ENCODE results near the gene PLA2G4B.

Gene PLA2G4B, protein sequence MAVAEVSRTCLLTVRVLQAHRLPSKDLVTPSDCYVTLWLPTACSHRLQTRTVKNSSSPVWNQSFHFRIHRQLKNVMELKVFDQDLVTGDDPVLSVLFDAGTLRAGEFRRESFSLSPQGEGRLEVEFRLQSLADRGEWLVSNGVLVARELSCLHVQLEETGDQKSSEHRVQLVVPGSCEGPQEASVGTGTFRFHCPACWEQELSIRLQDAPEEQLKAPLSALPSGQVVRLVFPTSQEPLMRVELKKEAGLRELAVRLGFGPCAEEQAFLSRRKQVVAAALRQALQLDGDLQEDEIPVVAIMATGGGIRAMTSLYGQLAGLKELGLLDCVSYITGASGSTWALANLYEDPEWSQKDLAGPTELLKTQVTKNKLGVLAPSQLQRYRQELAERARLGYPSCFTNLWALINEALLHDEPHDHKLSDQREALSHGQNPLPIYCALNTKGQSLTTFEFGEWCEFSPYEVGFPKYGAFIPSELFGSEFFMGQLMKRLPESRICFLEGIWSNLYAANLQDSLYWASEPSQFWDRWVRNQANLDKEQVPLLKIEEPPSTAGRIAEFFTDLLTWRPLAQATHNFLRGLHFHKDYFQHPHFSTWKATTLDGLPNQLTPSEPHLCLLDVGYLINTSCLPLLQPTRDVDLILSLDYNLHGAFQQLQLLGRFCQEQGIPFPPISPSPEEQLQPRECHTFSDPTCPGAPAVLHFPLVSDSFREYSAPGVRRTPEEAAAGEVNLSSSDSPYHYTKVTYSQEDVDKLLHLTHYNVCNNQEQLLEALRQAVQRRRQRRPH

DNA sequence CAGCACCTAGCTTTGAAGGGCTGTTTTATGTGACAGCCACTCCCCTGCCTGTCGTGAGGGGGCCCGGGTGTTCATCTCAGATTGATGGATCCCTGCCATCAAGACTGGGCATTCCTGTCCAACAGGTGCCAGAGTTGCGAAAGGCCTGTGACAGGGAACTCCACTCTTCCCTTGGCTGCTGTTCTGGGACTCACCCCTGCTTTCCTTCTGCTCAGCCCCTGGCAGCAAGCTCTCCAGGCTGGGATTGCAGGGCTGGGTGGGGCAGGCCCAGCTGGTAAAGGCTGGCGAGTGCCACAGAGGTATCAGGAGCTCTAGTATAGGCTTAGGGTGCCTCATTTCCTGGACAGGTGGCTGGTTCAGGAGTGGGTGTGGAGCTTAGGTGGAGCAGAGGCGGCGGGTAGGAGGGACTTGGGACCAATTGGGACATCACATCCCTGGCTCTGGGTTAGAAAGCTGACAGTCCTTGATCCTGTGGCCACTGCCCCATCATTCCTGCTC is at the start of gene PLA2G4B:
TSS of gene PLA2G4B (plus strand) at position 448 of the 498 bp plus-strand sequence. CDS start 67 bp downstream, outside the sequence.
- no peaks in the 10 kb centered on the region; the same call in none of the 2 replicates for H3K36me3 ChIP-seq (ENCODE audit: control insufficient read depth, insufficient read depth, low read length)
- DNase-seq (ENCODE audit: extremely low read depth, insufficient read length): no peak
- TF ChIP-seq, protein P1, sequence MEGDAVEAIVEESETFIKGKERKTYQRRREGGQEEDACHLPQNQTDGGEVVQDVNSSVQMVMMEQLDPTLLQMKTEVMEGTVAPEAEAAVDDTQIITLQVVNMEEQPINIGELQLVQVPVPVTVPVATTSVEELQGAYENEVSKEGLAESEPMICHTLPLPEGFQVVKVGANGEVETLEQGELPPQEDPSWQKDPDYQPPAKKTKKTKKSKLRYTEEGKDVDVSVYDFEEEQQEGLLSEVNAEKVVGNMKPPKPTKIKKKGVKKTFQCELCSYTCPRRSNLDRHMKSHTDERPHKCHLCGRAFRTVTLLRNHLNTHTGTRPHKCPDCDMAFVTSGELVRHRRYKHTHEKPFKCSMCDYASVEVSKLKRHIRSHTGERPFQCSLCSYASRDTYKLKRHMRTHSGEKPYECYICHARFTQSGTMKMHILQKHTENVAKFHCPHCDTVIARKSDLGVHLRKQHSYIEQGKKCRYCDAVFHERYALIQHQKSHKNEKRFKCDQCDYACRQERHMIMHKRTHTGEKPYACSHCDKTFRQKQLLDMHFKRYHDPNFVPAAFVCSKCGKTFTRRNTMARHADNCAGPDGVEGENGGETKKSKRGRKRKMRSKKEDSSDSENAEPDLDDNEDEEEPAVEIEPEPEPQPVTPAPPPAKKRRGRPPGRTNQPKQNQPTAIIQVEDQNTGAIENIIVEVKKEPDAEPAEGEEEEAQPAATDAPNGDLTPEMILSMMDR (IDR thresholded peaks at IDR 0.05; ENCODE audit: insufficient read depth, low read length, poor library complexity, severe bottlenecking): no peak

DNA sequence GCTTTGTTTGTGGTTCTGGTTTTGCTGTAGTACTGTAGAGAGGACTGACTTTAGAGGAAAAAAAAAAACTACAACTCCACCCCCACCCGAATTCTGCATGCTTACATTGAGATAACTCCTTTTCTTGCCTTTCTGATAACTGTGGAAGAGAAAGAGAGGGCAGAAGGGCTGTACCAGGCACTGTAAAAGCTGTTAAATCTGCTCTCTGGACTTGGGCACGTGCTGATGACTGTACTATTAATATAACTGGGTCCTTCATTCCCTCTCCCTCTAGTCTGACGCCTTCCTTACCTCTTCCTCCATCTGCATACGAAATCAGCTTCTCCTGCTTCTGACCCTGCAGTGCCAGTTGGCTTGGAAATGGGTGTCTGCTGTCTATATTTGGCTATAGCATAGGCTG is 49.4 kb upstream of the PLA2G4B start:
- DNase-seq (ENCODE audit: extremely low read depth, insufficient read length): no peak
- Histone ChIP-seq H3K27me3 (replicated peaks; ENCODE audit: control insufficient read depth, insufficient read depth, low read length) (no peaks in the 10 kb centered on the region), H3K4me3 (replicated peaks; ENCODE audit: low read depth, low read length) (no peak overlapping the region)

More for the DNA sequence above, at the start of gene PLA2G4B:
- Histone ChIP-seq H3K4me3 (replicated peaks; ENCODE audit: low read depth, low read length) (no peak within 1 kb of the TSS), H3K27me3 (replicated peaks; ENCODE audit: control insufficient read depth, insufficient read depth, low read length) (no peaks in the 10 kb centered on the region)

DNA sequence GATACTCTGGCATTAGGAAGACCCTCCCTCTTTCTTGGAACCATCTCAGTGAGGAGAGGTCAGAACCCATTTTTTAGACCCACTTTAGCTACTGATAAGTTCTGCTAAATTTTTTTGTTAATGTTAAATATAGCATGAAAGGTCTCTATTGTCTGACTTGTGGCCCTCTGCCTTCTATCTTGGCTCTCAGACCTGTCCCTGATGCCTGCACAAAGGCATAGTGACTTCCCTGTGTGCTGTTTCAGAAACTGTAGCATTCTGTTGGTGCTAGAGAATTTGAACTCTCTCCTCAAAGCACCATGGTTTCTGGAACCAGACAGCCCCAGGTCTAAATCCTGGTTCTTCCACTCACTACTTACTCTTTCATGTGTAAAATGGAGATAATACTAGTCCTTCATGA is 49.0 kb upstream of the PLA2G4B start:
- Histone ChIP-seq H3K36me3 (ENCODE audit: control insufficient read depth, insufficient read depth, low read length) (no peaks in the 10 kb centered on the region), H3K27me3 (replicated peaks; ENCODE audit: control insufficient read depth, insufficient read depth, low read length) (no peaks in the 10 kb centered on the region), H3K4me3 (replicated peaks; ENCODE audit: low read depth, low read length) (no peak overlapping the region)
- TF ChIP-seq, protein P1 (IDR thresholded peaks at IDR 0.05; ENCODE audit: insufficient read depth, low read length, poor library complexity, severe bottlenecking): no peak
- no peak for DNase-seq (ENCODE audit: extremely low read depth, insufficient read length)

More for the DNA sequence above, 49.4 kb upstream of the PLA2G4B start:
- TF ChIP-seq, protein P1 (IDR thresholded peaks at IDR 0.05; ENCODE audit: insufficient read depth, low read length, poor library complexity, severe bottlenecking): no peak
- no peaks in the 10 kb centered on the region for H3K36me3 ChIP-seq (ENCODE audit: control insufficient read depth, insufficient read depth, low read length)

DNA sequence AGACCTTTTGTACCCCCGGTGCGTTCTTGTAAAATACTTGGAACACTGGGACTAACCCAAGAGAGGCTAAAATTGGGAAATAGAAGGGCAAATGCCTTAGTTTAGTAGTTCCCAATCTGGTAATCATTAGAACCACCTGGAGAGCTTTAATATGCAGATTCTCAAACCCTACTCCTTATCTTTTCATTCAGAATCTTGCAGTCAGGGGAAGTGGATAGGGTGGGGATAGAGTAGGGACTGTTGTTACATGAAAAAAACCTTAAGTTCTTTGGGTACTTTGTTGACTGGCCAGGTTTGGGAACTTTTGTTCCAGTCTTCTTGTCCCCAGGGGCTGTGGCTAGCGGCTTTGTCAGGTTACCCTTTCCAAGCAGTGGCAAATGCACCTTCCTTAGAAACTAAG is 48.5 kb upstream of the PLA2G4B start:
- no peaks in the 10 kb centered on the region for H3K27me3 ChIP-seq (replicated peaks; ENCODE audit: control insufficient read depth, insufficient read depth, low read length)

DNA sequence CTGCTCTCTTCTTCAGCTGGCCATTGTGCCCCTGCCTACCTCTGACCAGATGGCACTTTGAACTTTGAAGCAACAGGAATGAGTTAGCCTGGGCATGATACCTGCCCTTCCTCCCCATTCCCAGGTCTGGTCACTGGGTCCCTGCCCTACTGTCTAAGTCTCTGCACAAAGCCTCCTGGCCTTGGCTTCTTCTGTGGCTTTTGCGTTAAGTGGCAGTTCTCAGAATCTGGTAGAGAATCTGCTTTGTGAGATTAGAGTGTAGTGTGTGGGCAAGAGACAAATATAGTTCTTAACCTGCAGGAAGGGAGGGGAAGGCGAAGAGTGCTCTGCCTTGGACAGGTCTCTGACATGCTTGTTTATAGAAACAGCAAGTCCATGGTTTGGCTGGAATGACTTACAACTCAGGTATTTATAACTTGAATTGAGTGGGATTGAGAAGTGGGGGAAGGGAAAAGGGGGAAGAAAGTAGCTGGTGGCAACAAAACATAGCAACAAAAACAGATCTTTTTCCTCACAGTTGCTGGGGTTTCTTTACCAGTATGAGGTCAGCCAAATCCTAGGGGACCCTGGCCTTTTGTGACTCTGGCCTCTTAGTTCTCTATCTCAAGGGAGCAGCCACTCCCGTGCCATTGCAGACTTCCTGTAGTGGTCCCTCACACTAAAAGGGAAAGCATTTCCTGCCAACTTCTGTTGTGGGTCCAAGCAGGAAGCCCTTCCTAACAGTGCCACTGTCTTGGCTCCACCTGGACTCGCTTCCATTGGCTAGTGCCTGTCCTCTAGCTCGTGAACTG is 47.7 kb upstream of the PLA2G4B start:
- no peak overlapping the region for H3K4me3 ChIP-seq (replicated peaks; ENCODE audit: low read depth, low read length)
- DNase-seq (ENCODE audit: extremely low read depth, insufficient read length): no peak
- TF ChIP-seq, protein P1 (IDR thresholded peaks at IDR 0.05; ENCODE audit: insufficient read depth, low read length, poor library complexity, severe bottlenecking): no peak

More for the DNA sequence above, 48.5 kb upstream of the PLA2G4B start:
- H3K4me3 ChIP-seq (replicated peaks; ENCODE audit: low read depth, low read length): no peak overlapping the region
- TF ChIP-seq, protein P1 (IDR thresholded peaks at IDR 0.05; ENCODE audit: insufficient read depth, low read length, poor library complexity, severe bottlenecking): no peak
- no peaks in the 10 kb centered on the region for H3K36me3 ChIP-seq (ENCODE audit: control insufficient read depth, insufficient read depth, low read length)
- no peak for DNase-seq (ENCODE audit: extremely low read depth, insufficient read length)

More for the DNA sequence above, 47.7 kb upstream of the PLA2G4B start:
- no peaks in the 10 kb centered on the region for H3K27me3 ChIP-seq (replicated peaks; ENCODE audit: control insufficient read depth, insufficient read depth, low read length)
- H3K36me3 ChIP-seq (ENCODE audit: control insufficient read depth, insufficient read depth, low read length): no peaks in the 10 kb centered on the region
